Nephron progenitor cell (in vitro differentiated cells): ENCODE measurements around the gene IL11.

ENCODE experiments used
- DNase-seq: peaks from one replicate; pipeline ENCODE4 v3.0.0; 2021
- H3K27ac Mint-ChIP-seq: 2 replicates; pipeline ENCODE4 v1.8.0; 2021; ENCODE audit warnings: mild to moderate bottlenecking, moderate library complexity, mixed read lengths
- H3K27me3 Mint-ChIP-seq: 2 replicates; pipeline ENCODE4 v1.8.0; 2021; ENCODE audit warnings: mild to moderate bottlenecking, low read depth, mixed read lengths; ENCODE audit not compliant: poor library complexity
- H3K36me3 Mint-ChIP-seq: 2 replicates; pipeline ENCODE4 v1.8.0; 2021; ENCODE audit warnings: low read depth, mixed read lengths
- H3K4me1 Mint-ChIP-seq: 2 replicates; pipeline ENCODE4 v1.8.0; 2021; ENCODE audit warnings: mixed read lengths
- H3K4me3 Mint-ChIP-seq: 2 replicates; pipeline ENCODE4 v1.8.0; 2021; ENCODE audit warnings: mild to moderate bottlenecking, moderate library complexity, mixed read lengths
- H3K9me3 Mint-ChIP-seq: 2 replicates; pipeline ENCODE4 v1.8.0; 2021; ENCODE audit warnings: mild to moderate bottlenecking, moderate library complexity, mixed read lengths
- TF ChIP-seq, protein P1 (sequence below): fragments of 200-600 bp; sonication (generic); IDR thresholded peaks from 2 replicates; pipeline ENCODE4 v1.5.0; 2021; ENCODE audit warnings: antibody characterized with exemption

Gene IL11

DNA sequence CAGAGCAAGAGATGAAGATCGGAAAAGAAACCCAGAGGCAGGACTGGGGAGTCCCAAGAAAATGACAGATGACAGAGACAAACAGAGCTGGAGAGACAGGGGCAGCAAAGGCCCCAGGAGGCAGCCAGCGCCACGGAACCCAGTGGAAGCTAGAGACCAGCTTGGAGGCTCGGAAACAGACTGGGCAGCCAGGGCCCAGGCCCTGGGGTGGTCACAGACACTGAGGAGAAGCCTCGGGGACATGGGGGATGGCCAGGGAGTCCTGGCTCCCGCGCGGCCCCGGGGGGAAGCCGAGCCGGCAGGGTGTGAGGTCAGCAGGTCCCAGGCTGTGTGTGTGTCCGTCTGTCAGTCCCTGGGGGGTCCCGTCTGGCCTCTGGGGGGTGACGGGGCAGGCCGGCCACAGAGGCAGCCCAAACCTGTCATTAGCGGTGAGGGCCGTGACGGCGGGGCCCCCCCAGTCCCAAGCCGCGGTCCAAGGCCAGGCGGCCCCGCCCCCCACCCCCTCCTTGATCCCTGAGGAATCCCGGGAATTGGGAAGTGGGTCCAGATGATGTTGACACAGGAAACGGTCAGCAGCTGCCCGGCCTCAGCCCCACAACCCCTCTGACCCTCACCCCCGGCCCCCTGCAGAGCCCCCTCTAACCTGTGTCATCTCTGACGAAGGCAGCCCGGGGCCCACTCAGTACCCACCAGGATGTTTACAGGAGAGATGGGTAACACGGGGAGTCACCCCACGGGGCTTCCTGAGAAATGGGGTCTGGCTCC lies 3.9 kb upstream of the IL11 start:
- H3K27ac Mint-ChIP-seq: peak overlapping the region; percentile 70
- peaks cover 38% of the 10 kb centered on the region for H3K27me3 Mint-ChIP-seq
- H3K4me3 Mint-ChIP-seq: peak overlapping the region; percentile 36
- DNase-seq: peak; percentile 32
- TF ChIP-seq, protein P1, sequence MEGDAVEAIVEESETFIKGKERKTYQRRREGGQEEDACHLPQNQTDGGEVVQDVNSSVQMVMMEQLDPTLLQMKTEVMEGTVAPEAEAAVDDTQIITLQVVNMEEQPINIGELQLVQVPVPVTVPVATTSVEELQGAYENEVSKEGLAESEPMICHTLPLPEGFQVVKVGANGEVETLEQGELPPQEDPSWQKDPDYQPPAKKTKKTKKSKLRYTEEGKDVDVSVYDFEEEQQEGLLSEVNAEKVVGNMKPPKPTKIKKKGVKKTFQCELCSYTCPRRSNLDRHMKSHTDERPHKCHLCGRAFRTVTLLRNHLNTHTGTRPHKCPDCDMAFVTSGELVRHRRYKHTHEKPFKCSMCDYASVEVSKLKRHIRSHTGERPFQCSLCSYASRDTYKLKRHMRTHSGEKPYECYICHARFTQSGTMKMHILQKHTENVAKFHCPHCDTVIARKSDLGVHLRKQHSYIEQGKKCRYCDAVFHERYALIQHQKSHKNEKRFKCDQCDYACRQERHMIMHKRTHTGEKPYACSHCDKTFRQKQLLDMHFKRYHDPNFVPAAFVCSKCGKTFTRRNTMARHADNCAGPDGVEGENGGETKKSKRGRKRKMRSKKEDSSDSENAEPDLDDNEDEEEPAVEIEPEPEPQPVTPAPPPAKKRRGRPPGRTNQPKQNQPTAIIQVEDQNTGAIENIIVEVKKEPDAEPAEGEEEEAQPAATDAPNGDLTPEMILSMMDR: no peak
- no peaks in the 10 kb centered on the region for H3K9me3 Mint-ChIP-seq
- H3K4me1 Mint-ChIP-seq: peaks cover 47% of the 10 kb centered on the region
- no peaks in the 10 kb centered on the region for H3K36me3 Mint-ChIP-seq

DNA sequence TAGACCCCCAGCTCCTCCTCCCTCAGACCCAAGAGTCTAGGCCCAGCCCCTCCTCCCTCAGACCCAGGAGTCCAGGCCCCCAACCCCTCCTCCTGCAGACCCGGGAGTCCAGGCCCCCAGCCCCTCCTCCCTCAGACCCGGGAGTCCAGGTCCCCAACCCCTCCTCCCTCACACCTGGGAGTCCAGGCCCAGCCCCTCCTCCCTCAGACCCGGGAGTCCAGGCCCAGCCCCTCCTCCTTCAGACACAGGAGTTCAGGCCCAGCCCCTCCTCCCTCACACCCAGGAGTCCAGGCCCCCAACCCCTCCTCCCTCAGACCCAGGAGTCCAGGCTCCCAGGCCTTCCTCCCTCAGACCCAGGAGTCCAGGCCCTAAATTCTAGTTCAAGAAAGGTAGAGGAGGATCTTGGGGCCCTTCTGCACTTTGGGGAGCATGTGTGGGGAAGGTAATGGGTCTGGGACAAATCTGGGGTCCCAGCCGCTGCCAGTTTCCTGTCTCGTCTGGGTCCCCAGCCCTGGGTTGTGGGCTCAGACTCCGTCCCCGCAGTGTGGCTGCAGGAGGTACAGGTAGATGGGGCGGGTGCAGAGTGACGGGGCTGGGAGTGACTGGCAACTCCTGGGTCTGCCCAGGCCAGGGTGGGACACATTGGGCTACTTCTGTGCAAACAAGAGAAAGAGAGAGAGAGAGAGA lies 3.2 kb upstream of the IL11 start:
- Mint-ChIP-seq H3K9me3 (no peaks in the 10 kb centered on the region), H3K4me1 (peaks cover 47% of the 10 kb centered on the region), H3K27me3 (peaks cover 38% of the 10 kb centered on the region), H3K36me3 (no peaks in the 10 kb centered on the region), H3K27ac (peak overlapping the region; percentile 70), H3K4me3 (peak overlapping the region; percentile 36)
- DNase-seq: no peak
- TF ChIP-seq, protein P1: no peak

DNA sequence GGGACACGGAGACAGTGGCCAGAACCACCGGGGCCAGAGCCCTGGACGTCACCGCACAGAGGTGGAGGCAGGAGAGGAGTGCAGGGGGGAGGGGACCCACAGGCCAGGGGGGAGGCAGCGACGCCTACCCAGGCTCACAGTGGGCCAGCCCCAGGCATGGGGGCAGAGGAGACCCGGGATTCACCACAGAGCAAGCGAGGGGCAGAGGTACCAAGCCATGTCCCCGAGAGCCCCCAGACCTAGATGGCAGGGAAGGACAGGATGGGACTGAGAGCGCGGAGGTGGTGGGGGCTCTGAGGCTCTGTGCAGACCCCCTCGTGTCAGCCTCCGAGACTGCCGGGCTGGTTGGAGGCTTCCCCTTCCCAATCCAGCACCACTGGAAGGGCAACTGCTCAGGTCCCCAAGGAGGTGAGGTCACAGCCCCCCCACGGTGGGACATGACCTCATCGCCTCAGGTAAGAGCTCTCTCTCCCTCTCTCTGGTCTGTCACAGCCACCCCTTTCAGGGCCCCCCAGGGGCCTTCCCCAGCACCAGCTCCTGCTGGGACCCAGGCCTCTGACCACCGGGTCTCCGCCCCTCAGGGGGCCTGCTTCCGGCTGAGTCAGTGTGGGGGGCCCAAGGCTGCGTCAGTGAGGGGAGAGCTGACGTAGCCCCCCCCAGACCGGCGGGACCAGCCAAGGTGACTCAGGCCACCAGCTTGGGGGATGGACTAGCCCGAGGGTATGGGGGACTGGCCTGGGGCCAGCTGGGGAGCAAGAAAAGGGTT lies 2.2 kb upstream of the IL11 start:
- Mint-ChIP-seq H3K9me3 (no peaks in the 10 kb centered on the region), H3K4me3 (peak overlapping the region; percentile 10), H3K4me1 (peaks cover 40% of the 10 kb centered on the region), H3K27ac (no peak overlapping the region), H3K36me3 (no peaks in the 10 kb centered on the region), H3K27me3 (peaks cover 39% of the 10 kb centered on the region)
- no peak for DNase-seq
- TF ChIP-seq, protein P1: no peak

DNA sequence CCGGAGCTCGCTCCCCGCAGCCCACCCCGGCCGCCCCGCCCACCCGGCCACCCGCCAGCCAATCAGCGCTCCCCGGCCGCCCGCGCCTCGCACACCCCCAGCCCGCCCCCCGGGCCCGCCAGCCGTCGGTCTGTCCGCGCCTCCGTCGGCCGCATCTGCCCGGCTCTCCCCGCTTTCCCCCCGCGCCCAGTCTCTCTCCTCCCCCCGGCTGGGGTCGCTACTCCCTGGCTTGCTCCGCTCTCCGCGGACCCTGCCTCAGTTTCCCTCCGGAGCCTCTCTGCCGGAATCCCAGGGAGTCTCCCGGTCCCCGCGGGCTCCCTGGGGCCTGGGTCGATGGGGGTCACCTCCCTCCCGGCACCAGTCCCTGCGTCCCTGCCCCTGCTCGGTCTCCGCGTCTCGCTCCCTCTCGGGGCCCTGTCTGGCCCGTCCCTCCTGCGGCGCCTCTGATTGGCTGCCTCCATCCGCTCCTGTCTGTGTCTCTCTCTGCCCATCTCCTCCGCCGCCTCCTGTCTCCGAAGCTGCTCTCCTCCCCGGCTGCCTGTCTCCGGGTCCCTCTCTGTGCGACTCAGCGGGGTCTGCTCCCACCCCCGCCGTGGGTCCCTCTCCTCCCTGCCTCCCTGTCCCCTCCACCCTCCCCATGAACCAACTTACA lies 484 bp downstream of the IL11 start:
- peak; percentile 74 for DNase-seq
- H3K27me3 Mint-ChIP-seq: peaks cover 40% of the 10 kb centered on the region
- H3K9me3 Mint-ChIP-seq: no peaks in the 10 kb centered on the region
- H3K4me3 Mint-ChIP-seq: peak overlapping the region; percentile 82
- no peaks in the 10 kb centered on the region for H3K36me3 Mint-ChIP-seq
- TF ChIP-seq, protein P1: no peak
- no peak overlapping the region for H3K27ac Mint-ChIP-seq
- H3K4me1 Mint-ChIP-seq: peaks cover 33% of the 10 kb centered on the region

DNA sequence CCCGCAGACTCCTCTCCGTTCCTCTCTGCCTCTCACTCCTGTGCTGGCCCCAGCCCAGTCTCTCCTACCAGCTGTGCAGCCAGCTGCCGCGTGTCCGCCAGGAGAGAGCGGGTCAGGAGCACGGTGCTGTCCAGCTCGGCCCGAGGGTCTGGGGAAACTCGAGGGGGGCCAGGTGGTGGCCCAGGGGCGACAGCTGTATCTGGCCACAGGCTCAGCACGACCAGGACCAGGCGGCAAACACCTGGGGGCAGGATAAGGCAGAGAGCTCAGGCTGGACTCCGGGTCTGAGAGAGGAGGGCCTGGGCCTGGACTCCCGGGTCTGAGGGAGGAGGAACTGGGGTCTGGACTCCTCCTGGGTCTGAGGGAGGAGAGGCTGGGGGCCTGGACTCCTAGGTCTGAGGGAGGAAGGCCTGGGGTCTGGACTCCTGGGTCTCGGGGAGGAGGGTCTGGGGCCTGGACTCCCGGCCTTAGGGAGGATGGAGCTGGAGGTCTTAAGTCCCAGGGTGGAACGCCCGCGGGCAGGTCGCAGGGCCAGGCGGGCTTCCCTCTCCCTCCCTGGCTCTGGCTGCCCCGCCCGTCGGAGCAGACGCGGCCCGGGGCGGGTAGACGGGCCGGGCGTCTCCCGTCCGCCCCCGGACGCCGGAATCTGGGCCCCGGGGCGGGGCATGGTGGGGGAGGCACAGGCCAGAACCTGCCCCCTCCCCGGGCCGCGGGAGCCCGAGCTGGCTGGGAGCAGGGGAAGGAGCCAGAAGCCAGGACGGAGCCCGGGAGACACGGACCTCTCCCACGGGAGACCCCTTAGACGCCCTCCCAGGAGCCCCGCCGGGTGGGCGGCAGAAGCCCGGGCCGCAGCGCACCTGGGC lies 1.3 kb downstream of the IL11 start:
- no peaks in the 10 kb centered on the region for H3K36me3 Mint-ChIP-seq
- no peaks in the 10 kb centered on the region for H3K9me3 Mint-ChIP-seq
- H3K4me1 Mint-ChIP-seq: peaks cover 33% of the 10 kb centered on the region
- no peak overlapping the region for H3K4me3 Mint-ChIP-seq
- TF ChIP-seq, protein P1: no peak
- peaks cover 40% of the 10 kb centered on the region for H3K27me3 Mint-ChIP-seq
- DNase-seq: peak; percentile 45
- no peak overlapping the region for H3K27ac Mint-ChIP-seq
